Bronchial epithelial cell (primary cell): ENCODE measurements around the gene KRT6B. TPM values are rescaled to one million over a fixed set of nuclear protein-coding genes. Genes with fewer than 3 reads are reported as not detected.

Experiments used
- DNase-seq: peaks from one replicate; pipeline ENCODE4 v3.0.0-alpha.2; 2010; ENCODE audit warnings: low read depth
- FAIRE-seq: peaks from 2 replicates; lab custom pipeline; 2011; peaks lifted over from hg19 to GRCh38; lab: Jason Lieb, UNC
- H3K27me3 ChIP-seq: 2 replicates; pipeline ENCODE4 v1.5.1; 2011; ENCODE audit warnings: low read length; ENCODE audit not compliant: control insufficient read depth, insufficient read depth
- H3K36me3 ChIP-seq: 2 replicates; pipeline ENCODE4 v1.5.1; 2011; ENCODE audit warnings: low read length; ENCODE audit not compliant: control insufficient read depth, insufficient read depth
- H3K4me3 ChIP-seq: 2 replicates; pipeline ENCODE4 v1.5.1; 2011; ENCODE audit warnings: mild to moderate bottlenecking, low read depth, low read length, control low read depth
- CTCF ChIP-seq: IDR thresholded peaks from 2 replicates; pipeline ENCODE4 v1.5.1; 2011; ENCODE audit warnings: mild to moderate bottlenecking, moderate library complexity, low read length, control low read depth, inconsistent platforms; ENCODE audit not compliant: insufficient read depth, severe bottlenecking
- total RNA-seq: library from RNA; depleted of rRNA; stranded (reverse); fragments of >200 nt; gene quantifications from 2 replicates; pipeline ENCODE4 v1.2.1, GENCODE V29; 2014

Gene KRT6B
- total RNA-seq, 1 donor from 2014 or later, result 287 TPM

- FAIRE-seq, result peak; percentile 23
Observed at GRCh38 chr12:52439845-52440244, 12.1 kb downstream of the KRT6B start.

GRCh38 chr12:52439420-52439819 is 12.5 kb downstream of the KRT6B start:
- Histone ChIP-seq H3K36me3 (no peaks in the 10 kb centered on the region), H3K4me3 (no peak overlapping the region), H3K27me3 (no peaks in the 10 kb centered on the region)
- no peak for FAIRE-seq
- DNase-seq, result no peak
- TF ChIP-seq CTCF, result no peak

More at GRCh38 chr12:52439845-52440244, 12.1 kb downstream of the KRT6B start:
- Histone ChIP-seq H3K27me3 (no peaks in the 10 kb centered on the region), H3K36me3 (no peaks in the 10 kb centered on the region), H3K4me3 (no peak overlapping the region)
- TF ChIP-seq CTCF, result no peak
- no peak for DNase-seq

DNA sequence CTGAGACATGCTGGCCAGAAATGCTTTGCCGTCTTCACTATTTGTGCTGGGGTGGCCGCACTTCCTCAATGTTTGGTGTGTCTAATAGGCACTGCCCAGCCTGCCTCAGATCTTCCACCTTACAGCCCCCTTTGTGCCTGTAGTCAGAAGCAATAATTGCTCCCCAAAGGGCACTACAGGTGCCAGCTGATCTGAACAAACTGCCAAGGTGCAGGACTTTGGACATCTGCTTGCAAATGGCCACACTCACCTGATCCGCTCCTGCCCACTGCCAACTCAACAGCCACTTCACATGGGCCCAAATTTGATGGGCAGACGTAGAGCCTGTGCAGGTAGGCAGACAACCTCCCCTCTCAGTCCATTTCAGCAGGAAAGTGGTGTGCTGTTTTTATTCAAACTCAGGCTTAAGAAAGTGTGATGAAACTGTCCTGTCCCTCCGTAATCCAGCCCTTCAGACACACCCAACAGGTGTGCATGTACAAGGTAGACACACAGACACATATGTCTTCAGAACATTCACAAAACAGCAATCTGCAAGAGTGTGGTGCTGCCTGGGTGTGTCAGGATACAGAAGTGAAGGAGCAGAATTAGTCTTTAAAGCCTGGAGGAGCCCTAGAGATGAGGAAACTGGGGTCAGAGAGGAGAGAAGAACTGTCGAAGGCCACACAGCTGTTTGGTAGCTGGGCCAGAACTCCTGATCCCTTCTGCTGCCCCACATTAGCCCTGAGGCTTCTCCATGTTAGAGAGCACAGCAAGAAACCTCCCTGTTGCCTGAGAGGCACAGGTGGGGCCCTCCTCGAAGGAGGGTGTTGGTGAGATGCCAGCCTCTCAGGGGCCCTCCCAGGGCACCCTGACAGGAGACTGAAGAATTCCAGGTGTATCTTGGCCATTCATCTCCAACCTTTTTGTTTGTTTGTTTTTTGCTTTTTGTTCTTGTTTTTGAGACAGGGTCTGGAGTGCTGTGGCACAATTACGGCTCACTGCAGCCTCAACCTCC is 13.3 kb downstream of the KRT6B start:
- peak; percentile 40 for DNase-seq
- H3K27me3 ChIP-seq, result no peaks in the 10 kb centered on the region
- no peak overlapping the region for H3K4me3 ChIP-seq
- no peaks in the 10 kb centered on the region for H3K36me3 ChIP-seq
- TF ChIP-seq CTCF, result no peak
- peak; percentile 98 for FAIRE-seq

- Histone ChIP-seq H3K36me3 (no peaks in the 10 kb centered on the region), H3K4me3 (no peak overlapping the region), H3K27me3 (no peaks in the 10 kb centered on the region)
- no peak for FAIRE-seq
- TF ChIP-seq CTCF, result no peak
- no peak for DNase-seq
Observed at GRCh38 chr12:52437508-52437907, 14.4 kb downstream of the KRT6B start.

- FAIRE-seq (peak; percentile 13), DNase-seq (no peak)
- Histone ChIP-seq H3K36me3 (no peaks in the 10 kb centered on the region), H3K4me3 (no peak overlapping the region), H3K27me3 (no peaks in the 10 kb centered on the region)
- TF ChIP-seq CTCF, result no peak
Observed at GRCh38 chr12:52436828-52437474, 15.0 kb downstream of the KRT6B start.
